IMR-90 (cell line): ENCODE measurements around the gene CLPX. TPM values are rescaled to one million over a fixed set of nuclear protein-coding genes. Genes with fewer than 3 reads are reported as not detected.
A peak's percentile ranks its signal among the peaks of the same experiment; 100 is the strongest.

Source experiments
- ATAC-seq: fragments of 200-7000 bp; cut with Tn5 transposase; 2 replicates; pipeline ENCODE4 v1.9.1; 2020; ENCODE audit warnings: low read depth, mild to moderate bottlenecking, moderate library complexity
- BruUV-seq: library from RNA; stranded (reverse); fragments of 400-500 nt; replicated peaks from 2 replicates; lab custom pipeline; 2021; lab: Mats Ljungman, UMichigan
- CTCF ChIA-PET: fragments of 300-600 bp; formaldehyde crosslinking; extraction: SDS; loops from one replicate; lab custom pipeline; 2021; ENCODE audit warnings: antibody characterized with exemption; lab: Yijun Ruan, JAX
- POLR2A ChIA-PET: fragments of 300-600 bp; sonication (Branson Sonifier 250); formaldehyde crosslinking; loops from one replicate; lab custom pipeline; 2022; ENCODE audit warnings: antibody characterized with exemption; ENCODE audit not compliant: unreplicated experiment; lab: Charles Lee
- DNase-seq: peaks from one replicate; pipeline ENCODE4 v3.0.0; 2013
- H2AFZ ChIP-seq: replicated peaks from 2 replicates; pipeline ENCODE3; 2013; ENCODE audit warnings: low read length, mild to moderate bottlenecking; ENCODE audit not compliant: poor library complexity
- H2AK5ac ChIP-seq: 2 replicates; pipeline ENCODE4 v1.6.1; 2013; ENCODE audit warnings: low read depth, low read length, inconsistent platforms
- H2AK9ac ChIP-seq: replicated peaks from 2 replicates; pipeline ENCODE3; 2013; ENCODE audit warnings: mild to moderate bottlenecking, low read depth, low read length, moderate library complexity; ENCODE audit not compliant: poor library complexity
- H2BK120ac ChIP-seq: 2 replicates; pipeline ENCODE4 v1.6.1; 2013; ENCODE audit warnings: low read depth, low read length, inconsistent platforms
- H2BK15ac ChIP-seq: 3 replicates; pipeline ENCODE4 v1.6.1; 2013; ENCODE audit warnings: low read depth, low read length, inconsistent platforms
- H2BK20ac ChIP-seq: 2 replicates; pipeline ENCODE4 v1.6.1; 2013; ENCODE audit warnings: low read depth, mild to moderate bottlenecking, inconsistent platforms, low read length, moderate library complexity
- H2BK5ac ChIP-seq: 2 replicates; pipeline ENCODE4 v1.6.1; 2013; ENCODE audit warnings: mild to moderate bottlenecking, low read depth, low read length, inconsistent platforms; ENCODE audit not compliant: poor library complexity, severe bottlenecking
- H3K14ac ChIP-seq: replicated peaks from 2 replicates; pipeline ENCODE4 v1.6.1; 2013; ENCODE audit warnings: low read depth, low read length, inconsistent platforms
- H3K18ac ChIP-seq: 2 replicates; pipeline ENCODE4 v1.6.1; 2013; ENCODE audit warnings: low read depth, low read length, control low read depth
- H3K23ac ChIP-seq: 2 replicates; pipeline ENCODE4 v1.6.1; 2013; ENCODE audit warnings: low read depth, low read length, inconsistent platforms
- H3K27ac ChIP-seq: 2 replicates; pipeline ENCODE4 v1.5.1; 2013; ENCODE audit warnings: mild to moderate bottlenecking, control low read depth, low read length; ENCODE audit not compliant: insufficient read depth
- H3K27me3 ChIP-seq: 2 replicates; pipeline ENCODE4 v1.6.1; 2013; ENCODE audit warnings: low read length; ENCODE audit not compliant: control insufficient read depth, insufficient read depth
- H3K36me3 ChIP-seq: 2 replicates; pipeline ENCODE4 v1.6.1; 2013; ENCODE audit warnings: low read length, mixed read lengths; ENCODE audit not compliant: control insufficient read depth, insufficient read depth
- H3K4ac ChIP-seq: 2 replicates; pipeline ENCODE4 v1.6.1; 2013; ENCODE audit warnings: low read depth, low read length, inconsistent platforms
- H3K4me1 ChIP-seq: 2 replicates; pipeline ENCODE4 v1.6.1; 2013; ENCODE audit warnings: low read length, mixed read lengths; ENCODE audit not compliant: control insufficient read depth, insufficient read depth
- H3K4me2 ChIP-seq: 2 replicates; pipeline ENCODE4 v1.6.1; 2013; ENCODE audit warnings: low read depth, mild to moderate bottlenecking, control low read depth, low read length, moderate library complexity
- H3K4me3 ChIP-seq: 2 replicates; pipeline ENCODE4 v1.5.1; 2013; ENCODE audit warnings: low read depth, mild to moderate bottlenecking, control low read depth, low read length, moderate library complexity; ENCODE audit not compliant: insufficient read depth
- H3K56ac ChIP-seq: 2 replicates; pipeline ENCODE4 v1.6.1; 2013; ENCODE audit warnings: low read length, inconsistent platforms; ENCODE audit not compliant: insufficient read depth; ENCODE audit errors: extremely low read depth
- H3K79me1 ChIP-seq, 2 experiments: 2 replicates each; pipeline ENCODE4 v1.6.1; 2013; ENCODE audit warnings: low read length in 2 of 2, inconsistent platforms in 1 of 2, low read depth in 1 of 2
- H3K9ac ChIP-seq: 2 replicates; pipeline ENCODE4 v1.6.1; 2013; ENCODE audit warnings: low read depth, low read length, control low read depth
- H3K9me1 ChIP-seq: 2 replicates; pipeline ENCODE4 v1.6.1; 2013; ENCODE audit warnings: low read length, inconsistent platforms; ENCODE audit not compliant: insufficient read depth
- H3K9me3 ChIP-seq: 2 replicates; pipeline ENCODE4 v1.6.1; 2013; ENCODE audit warnings: low read length; ENCODE audit not compliant: control insufficient read depth, insufficient read depth
- H4K20me1 ChIP-seq: 2 replicates; pipeline ENCODE4 v1.6.1; 2013; ENCODE audit warnings: low read length, inconsistent platforms; ENCODE audit not compliant: insufficient read depth
- H4K5ac ChIP-seq: 2 replicates; pipeline ENCODE4 v1.6.1; 2013; ENCODE audit warnings: mild to moderate bottlenecking, low read depth, low read length, control low read depth
- H4K8ac ChIP-seq, 2 experiments: 2 replicates each; pipeline ENCODE4 v1.6.1; 2013; ENCODE audit warnings: low read depth in 2 of 2, low read length in 2 of 2, control low read depth in 1 of 2, inconsistent platforms in 1 of 2
- H4K91ac ChIP-seq: 2 replicates; pipeline ENCODE4 v1.6.1; 2013; ENCODE audit warnings: low read depth, low read length, inconsistent platforms; ENCODE audit not compliant: insufficient read depth
- BHLHE40 ChIP-seq: fragments of 150-350 bp; IDR thresholded peaks from 2 replicates; pipeline ENCODE4 v1.6.1; 2016; ENCODE audit warnings: mild to moderate bottlenecking, low read depth, low read length
- CEBPB ChIP-seq: IDR thresholded peaks from 2 replicates; pipeline ENCODE4 v1.6.1; 2012; ENCODE audit warnings: low read depth, low read length, improper control_type of control experiment
- CHD1 ChIP-seq: IDR thresholded peaks from 2 replicates; pipeline ENCODE4 v1.6.1; 2012; ENCODE audit warnings: low read depth, low read length, improper control_type of control experiment
- FOS ChIP-seq: fragments of 150-350 bp; IDR thresholded peaks from 2 replicates; pipeline ENCODE4 v1.6.1; 2016; ENCODE audit warnings: low read depth, low read length
- NFE2L2 ChIP-seq: fragments of 150-350 bp; IDR thresholded peaks from 2 replicates; pipeline ENCODE4 v1.6.1; 2016; ENCODE audit warnings: low read depth, mild to moderate bottlenecking, low read length
- RAD21 ChIP-seq: IDR thresholded peaks from 2 replicates; pipeline ENCODE4 v1.6.1; 2012; ENCODE audit warnings: low read length, improper control_type of control experiment
- RFX5 ChIP-seq: IDR thresholded peaks from 2 replicates; pipeline ENCODE4 v1.8.0; 2012; ENCODE audit warnings: low read depth, mild to moderate bottlenecking, low read length, moderate library complexity
- WGBS, 2 experiments: methylation state at CpG; one replicate each; pipeline versions ENCODE4 v1.1.5 to v1.1.7; 2013; ENCODE audit warnings: missing lambda C conversion rate in 2 of 2; ENCODE audit not compliant: insufficient read length in 1 of 2; ENCODE audit errors: extremely low coverage in 2 of 2; 5-methylcytosine and 5-hydroxymethylcytosine counted together
- dilution Hi-C: fragments of 300-500 bp; cut with HindIII; formaldehyde crosslinking; loops from one replicate; pipeline ENCODE4 v1.14.3; 2018; ENCODE audit warnings: low sequenced_read_pairs; ENCODE audit not compliant: unreplicated experiment
- in situ Hi-C: fragments of 300-500 bp; cut with MboI; formaldehyde crosslinking; loops from 3 replicates; pipeline ENCODE4 v1.14.3; 2019; ENCODE audit warnings: low sequenced_read_pairs, inconsistent platforms, mixed read lengths
- intact Hi-C: fragments of 100-400 bp; cut with micrococcal nuclease; formaldehyde crosslinking; loops from 2 replicates; pipeline ENCODE4 v1.10.0; 2022
- polyA plus RNA-seq, 3 experiments: library from polyadenylated mRNA; depleted of rRNA; stranded (reverse); fragments of >200 nt; gene quantifications; 2 replicates each; pipeline ENCODE4 v1.2.3, GENCODE V29; 2012; ENCODE audit warnings: low replicate concordance in 1 of 3
- total RNA-seq: library from RNA; depleted of rRNA; stranded (reverse); fragments of >200 nt; gene quantifications from 2 replicates; pipeline ENCODE4 v1.2.3, GENCODE V29; 2012

CLPX gene
- total and polyA plus RNA-seq, 2 of the 4 experiments (the other 2 are of a cell fraction) = 25.8 to 26.9 TPM

DNA sequence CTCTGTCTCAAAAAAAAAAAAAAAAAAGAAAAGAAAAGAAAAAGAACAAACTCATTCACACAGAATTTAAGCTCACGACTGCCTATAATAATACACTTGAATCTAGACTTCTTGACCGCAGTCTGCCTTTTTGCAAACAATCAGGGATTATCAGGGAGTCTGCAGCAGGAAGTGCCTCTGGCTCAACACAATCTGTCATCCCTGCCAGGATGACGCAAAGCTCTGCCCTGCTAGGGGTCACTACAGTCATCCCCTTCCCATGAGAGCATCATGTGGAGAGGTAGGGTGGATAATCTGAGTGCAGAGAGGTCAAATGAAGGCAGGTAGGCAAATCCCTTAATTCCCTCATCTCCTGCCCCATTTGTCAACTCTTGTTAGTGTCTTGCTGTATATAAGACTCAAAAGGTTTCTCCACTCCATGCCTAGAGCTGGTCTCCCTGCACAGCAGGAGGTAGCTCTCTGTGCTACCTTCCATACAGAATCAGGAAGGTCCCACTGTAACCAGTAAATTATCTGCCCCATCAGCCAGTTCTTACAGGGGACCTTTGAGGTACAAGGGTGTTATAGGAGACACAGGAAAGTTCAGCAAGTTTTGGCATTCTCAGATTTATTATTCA is 74.4 kb downstream of the CLPX start:
- peak; percentile 91 for ATAC-seq
- Histone ChIP-seq H3K9me1 (peaks cover 11% of the 10 kb centered on the region; the same call in 1 of the 2 replicates), H3K27ac (no peak overlapping the region), H3K4me2 (no peak overlapping the region), H3K4me3 (no peak overlapping the region), H3K23ac (no peak overlapping the region), H3K79me1 (peaks cover 3 to 7% of the 10 kb centered on the region in 2 experiments; a peak in 2 of 4 replicates), H2BK20ac (no peak overlapping the region), H2AK9ac (no peak overlapping the region), H2AK5ac (no peak overlapping the region), H4K8ac (no peak overlapping the region), H4K91ac (no peak overlapping the region), H3K56ac (no peak overlapping the region), H4K20me1 (peaks cover 10% of the 10 kb centered on the region), H3K4me1 (no peaks in the 10 kb centered on the region), H3K4ac (no peak overlapping the region), H4K5ac (no peak overlapping the region), H2BK120ac (no peak overlapping the region), H3K14ac (no peak overlapping the region), H2BK15ac (no peak overlapping the region), H3K9ac (no peak overlapping the region), H2BK5ac (no peak overlapping the region), H3K9me3 (no peaks in the 10 kb centered on the region), H2AFZ (no peak overlapping the region), H3K18ac (no peak overlapping the region), H3K27me3 (no peaks in the 10 kb centered on the region), H3K36me3 (peaks cover 19% of the 10 kb centered on the region)
- in situ Hi-C loops (no loop called here), dilution Hi-C loops (no loop called here), intact Hi-C loops (loop anchor here (10.0 kb wide), 1 partner anchor 54 kb away; no protein-coding TSS in a partner anchor)
- ChIA-PET POLR2A (no interaction called here), CTCF (interaction anchor here (0.7 to 1.0 kb wide), 3 partner anchors 8 to 9 kb away, joined by 3 read pairs; no protein-coding TSS in a partner anchor)
- peak; percentile 92 for DNase-seq
- no TSS peak for BruUV-seq
- no peak for TF ChIP-seq RFX5
- no peak for TF ChIP-seq NFE2L2
- no peak for TF ChIP-seq RAD21
- peak; percentile 59 for TF ChIP-seq FOS
- peak; percentile 82 for TF ChIP-seq CEBPB
- peak; percentile 11; the same call in 1 of the 2 replicates for TF ChIP-seq BHLHE40
- no peak for TF ChIP-seq CHD1
- no CpG with 5 or more reads among the region's 3 CpGs for WGBS, 2 experiments
